Endothelial cell of umbilical vein (primary cell): ENCODE data around the gene BEND5. TPM values are rescaled to one million over a fixed set of nuclear protein-coding genes. Genes with fewer than 3 reads are reported as not detected.

Source experiments
- BruUV-seq: library from RNA; stranded (reverse); fragments of 400-500 nt; replicated peaks from 2 replicates; lab custom pipeline; 2021; lab: Mats Ljungman, UMichigan
- CTCF ChIA-PET: fragments of 300-600, 350-600 bp; sonication (Branson Sonifier 250); formaldehyde crosslinking; loops from one replicate; lab custom pipeline; 2021; ENCODE audit warnings: antibody characterized with exemption, inconsistent platforms; lab: Charles Lee
- POLR2A ChIA-PET: fragments of 300-600, 350-600 bp; sonication (Branson Sonifier 250); formaldehyde crosslinking; loops from one replicate; lab custom pipeline; 2021; ENCODE audit warnings: antibody characterized with exemption, inconsistent platforms; lab: Charles Lee
- DNase-seq: peaks from one replicate; pipeline ENCODE4 v3.0.0-alpha.2; 2011; ENCODE audit warnings: low read depth, low spot score
- FAIRE-seq: peaks from 2 replicates; lab custom pipeline; 2011; peaks lifted over from hg19 to GRCh38; lab: Jason Lieb, UNC
- H2AFZ ChIP-seq: 2 replicates; pipeline ENCODE4 v1.6.0; 2012; ENCODE audit warnings: low read depth, low read length, control low read depth, inconsistent platforms
- H3K27ac ChIP-seq: 2 replicates; pipeline ENCODE4 v1.5.1; 2011; ENCODE audit warnings: low read depth, mild to moderate bottlenecking, control low read depth, low read length, moderate library complexity; ENCODE audit not compliant: insufficient read depth
- H3K27me3 ChIP-seq, 2 experiments: 2 replicates each; pipeline versions ENCODE4 v1.6.0 to v1.6.1; 2011; ENCODE audit warnings: low read length in 2 of 2, mixed read lengths in 1 of 2; ENCODE audit not compliant: control insufficient read depth in 2 of 2, insufficient read depth in 2 of 2
- H3K36me3 ChIP-seq, 2 experiments: 2 replicates in 1 of 2; 3 replicates in 1 of 2; pipeline ENCODE4 v1.5.1; 2011; ENCODE audit warnings: low read length in 2 of 2, mild to moderate bottlenecking in 1 of 2, moderate library complexity in 1 of 2; ENCODE audit not compliant: control insufficient read depth in 2 of 2, insufficient read depth in 2 of 2; ENCODE audit errors: extremely low read depth in 1 of 2
- H3K4me1 ChIP-seq: 3 replicates; pipeline ENCODE4 v1.5.1; 2011; ENCODE audit warnings: mild to moderate bottlenecking, low read length; ENCODE audit not compliant: control insufficient read depth, insufficient read depth; ENCODE audit errors: extremely low read depth
- H3K4me2 ChIP-seq: 2 replicates; pipeline ENCODE4 v1.6.1; 2011; ENCODE audit warnings: low read length, control low read depth, mixed read lengths; ENCODE audit not compliant: insufficient read depth
- H3K4me3 ChIP-seq, 3 experiments: fragments of 200-600 bp in 1 of 3; sonication (generic), shearing (Covaris generic) in 1 of 3; replicated peaks in 1 of 3; 2 replicates each; pipeline ENCODE4 v1.5.1; 2011 to 2016; ENCODE audit warnings: control low read depth in 3 of 3, low read length in 3 of 3, mild to moderate bottlenecking in 2 of 3, inconsistent platforms in 1 of 3, low read depth in 1 of 3, moderate library complexity in 1 of 3; ENCODE audit not compliant: insufficient read depth in 1 of 3
- H3K79me2 ChIP-seq: 2 replicates; pipeline ENCODE4 v1.6.0; 2012; ENCODE audit warnings: low read length, inconsistent platforms; ENCODE audit not compliant: control insufficient read depth, insufficient read depth
- H3K9ac ChIP-seq: replicated peaks from 2 replicates; pipeline ENCODE3; 2011; ENCODE audit warnings: low read length, control low read depth; ENCODE audit not compliant: insufficient read depth; ENCODE audit errors: extremely low read depth
- H3K9me1 ChIP-seq: replicated peaks from 3 replicates; pipeline ENCODE4 v1.6.0; 2011; ENCODE audit warnings: mild to moderate bottlenecking, low read length; ENCODE audit not compliant: control insufficient read depth, insufficient read depth; ENCODE audit errors: extremely low read depth
- H3K9me3 ChIP-seq: replicated peaks from 2 replicates; pipeline ENCODE4 v1.5.1; 2012; ENCODE audit warnings: low read length, inconsistent platforms; ENCODE audit not compliant: control insufficient read depth, insufficient read depth
- H4K20me1 ChIP-seq: replicated peaks from 2 replicates; pipeline ENCODE3; 2011; ENCODE audit warnings: mild to moderate bottlenecking, low read length; ENCODE audit not compliant: control insufficient read depth, insufficient read depth; ENCODE audit errors: extremely low read depth
- EZH2 ChIP-seq: IDR thresholded peaks from 2 replicates; pipeline ENCODE4 v1.6.1; 2012; ENCODE audit warnings: borderline replicate concordance, low read depth, mild to moderate bottlenecking, moderate library complexity, low read length, inconsistent platforms; ENCODE audit not compliant: severe bottlenecking
- FOS ChIP-seq: IDR thresholded peaks from 2 replicates; pipeline ENCODE4 v1.6.1; 2011; ENCODE audit warnings: mild to moderate bottlenecking, low read length, moderate library complexity, borderline replicate concordance; ENCODE audit not compliant: insufficient read depth
- GATA2 ChIP-seq: IDR thresholded peaks from 2 replicates; pipeline ENCODE4 v1.7.0; 2011; ENCODE audit warnings: low read depth, mild to moderate bottlenecking, moderate library complexity, mixed read lengths, low read length; ENCODE audit not compliant: insufficient read length, insufficient read depth
- JUN ChIP-seq: IDR thresholded peaks from 2 replicates; pipeline ENCODE4 v1.6.1; 2011; ENCODE audit warnings: borderline replicate concordance, low read depth; ENCODE audit not compliant: insufficient read length, insufficient read depth
- MYC ChIP-seq: IDR thresholded peaks from one replicate; pipeline ENCODE4 v1.6.1; 2011; ENCODE audit warnings: mild to moderate bottlenecking, low read depth, low read length
- POLR2A ChIP-seq: IDR thresholded peaks from 2 replicates; pipeline ENCODE4 v1.6.1; 2012; ENCODE audit warnings: low read depth, mild to moderate bottlenecking, control low read depth, low read length
- POLR2AphosphoS5 ChIP-seq: IDR thresholded peaks from 2 replicates; pipeline ENCODE4 v1.6.1; 2012; ENCODE audit warnings: low read depth, mild to moderate bottlenecking, control low read depth, low read length, moderate library complexity; ENCODE audit not compliant: insufficient read depth
- dilution Hi-C: fragments of 300-500 bp; cut with MboI; formaldehyde crosslinking; loops from one replicate; pipeline ENCODE4 v1.15.0; 2019; ENCODE audit warnings: low sequenced_read_pairs; ENCODE audit not compliant: extremely low pct_ligation_motif_present
- intact Hi-C: fragments of 100-400 bp; cut with micrococcal nuclease; formaldehyde crosslinking; loops from one replicate; pipeline ENCODE4 v1.10.0; 2022
- polyA plus RNA-seq, 4 experiments: library from polyadenylated mRNA; depleted of rRNA in 3 of 4; stranded (reverse) in 3 of 4; unstranded in 1 of 4; fragments of >200 nt; gene quantifications; 2 replicates each; pipeline versions ENCODE4 v1.2.1 to v1.2.3, GENCODE V29; 2011 to 2012; ENCODE audit warnings: missing spikeins in 1 of 4
- total RNA-seq: library from RNA; stranded (reverse); gene quantifications from 2 replicates; pipeline ENCODE4 v1.2.3, GENCODE V29; 2021
- TF ChIP-seq, protein P1 (sequence below), 2 donors: IDR thresholded peaks; 1 replicate in 1 of 2; 2 replicates in 1 of 2; pipeline ENCODE4 v1.5.1; 2011; ENCODE audit warnings: low read length in 2 of 2, mild to moderate bottlenecking in 2 of 2, moderate library complexity in 2 of 2, control low read depth in 1 of 2, inconsistent platforms in 1 of 2, low read depth in 1 of 2; ENCODE audit not compliant: insufficient read depth in 1 of 2; ENCODE audit errors: extremely low read depth in 1 of 2
- TF ChIP-seq, protein P2 (sequence below): IDR thresholded peaks from 2 replicates; pipeline ENCODE4 v1.6.1; 2011; ENCODE audit not compliant: insufficient read depth, insufficient read length

Gene BEND5
- total and polyA plus RNA-seq, 2 donors (not counting 3 experiments of a cell fraction or from before 2014, with no cell fraction given): not detected

DNA sequence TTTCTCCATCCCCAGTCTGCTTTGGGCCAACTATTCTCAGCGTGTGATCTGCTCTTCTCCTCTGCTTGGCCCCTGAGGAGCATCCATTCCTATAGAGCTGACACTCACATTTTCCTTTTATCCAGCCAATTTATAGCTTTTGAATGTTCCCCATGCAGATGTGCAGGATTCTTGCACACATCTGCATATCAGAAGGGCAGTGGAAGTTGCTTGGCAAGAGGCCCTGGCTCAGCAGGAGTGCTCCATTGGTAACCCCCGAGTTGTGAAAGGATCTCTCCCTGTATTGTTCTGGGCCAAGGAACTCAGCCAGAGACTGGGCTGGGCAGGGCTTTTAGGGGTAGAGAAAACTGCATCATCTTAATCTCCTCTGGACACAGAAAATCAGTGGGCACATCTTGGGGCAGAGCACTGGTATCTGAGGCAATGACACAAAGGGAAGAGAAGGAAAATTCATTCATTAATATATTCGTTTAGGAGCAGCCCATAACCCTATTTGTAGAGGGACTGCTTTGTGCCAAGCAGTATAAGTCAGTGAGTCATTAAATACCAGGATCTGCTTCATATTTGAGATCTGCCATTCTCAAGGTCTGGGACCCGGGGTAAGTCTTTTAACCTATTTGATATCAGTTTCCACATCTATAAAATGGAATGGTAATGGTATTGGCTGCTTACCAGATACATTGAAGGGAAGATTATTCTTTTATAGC, 31.0 kb upstream of the BEND5 start:
- no peak overlapping the region for H3K4me3 ChIP-seq
- no peak overlapping the region for H3K9ac ChIP-seq
- FAIRE-seq (no peak), DNase-seq (no peak)
- H3K9me1 ChIP-seq: no peaks in the 10 kb centered on the region
- ChIA-PET POLR2A (no interaction called here), CTCF (no interaction called here)
- no peaks in the 10 kb centered on the region for H3K27me3 ChIP-seq
- no peak overlapping the region for H3K27ac ChIP-seq
- no peak overlapping the region for H3K4me2 ChIP-seq
- no peak overlapping the region for H2AFZ ChIP-seq
- dilution Hi-C loops: no loop called here
- H3K9me3 ChIP-seq: no peaks in the 10 kb centered on the region
- intact Hi-C loops: no loop called here
- no peaks in the 10 kb centered on the region for H4K20me1 ChIP-seq
- no TSS peak for BruUV-seq
- no peaks in the 10 kb centered on the region for H3K36me3 ChIP-seq
- H3K4me1 ChIP-seq: no peaks in the 10 kb centered on the region
- no peaks in the 10 kb centered on the region for H3K79me2 ChIP-seq
- TF ChIP-seq EZH2 (no peak), POLR2A (no peak), POLR2AphosphoS5 (no peak), MYC (no peak), JUN (no peak), FOS (no peak), GATA2 (no peak)
- TF ChIP-seq, protein P1, sequence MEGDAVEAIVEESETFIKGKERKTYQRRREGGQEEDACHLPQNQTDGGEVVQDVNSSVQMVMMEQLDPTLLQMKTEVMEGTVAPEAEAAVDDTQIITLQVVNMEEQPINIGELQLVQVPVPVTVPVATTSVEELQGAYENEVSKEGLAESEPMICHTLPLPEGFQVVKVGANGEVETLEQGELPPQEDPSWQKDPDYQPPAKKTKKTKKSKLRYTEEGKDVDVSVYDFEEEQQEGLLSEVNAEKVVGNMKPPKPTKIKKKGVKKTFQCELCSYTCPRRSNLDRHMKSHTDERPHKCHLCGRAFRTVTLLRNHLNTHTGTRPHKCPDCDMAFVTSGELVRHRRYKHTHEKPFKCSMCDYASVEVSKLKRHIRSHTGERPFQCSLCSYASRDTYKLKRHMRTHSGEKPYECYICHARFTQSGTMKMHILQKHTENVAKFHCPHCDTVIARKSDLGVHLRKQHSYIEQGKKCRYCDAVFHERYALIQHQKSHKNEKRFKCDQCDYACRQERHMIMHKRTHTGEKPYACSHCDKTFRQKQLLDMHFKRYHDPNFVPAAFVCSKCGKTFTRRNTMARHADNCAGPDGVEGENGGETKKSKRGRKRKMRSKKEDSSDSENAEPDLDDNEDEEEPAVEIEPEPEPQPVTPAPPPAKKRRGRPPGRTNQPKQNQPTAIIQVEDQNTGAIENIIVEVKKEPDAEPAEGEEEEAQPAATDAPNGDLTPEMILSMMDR (IDR thresholded peaks at IDR 0.05; ENCODE audit: extremely low read depth in 1 of 2, insufficient read depth in 1 of 2, low read depth in 1 of 2, low read length in 2 of 2): no peak
- TF ChIP-seq, protein P2, sequence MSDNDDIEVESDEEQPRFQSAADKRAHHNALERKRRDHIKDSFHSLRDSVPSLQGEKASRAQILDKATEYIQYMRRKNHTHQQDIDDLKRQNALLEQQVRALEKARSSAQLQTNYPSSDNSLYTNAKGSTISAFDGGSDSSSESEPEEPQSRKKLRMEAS: no peak
